NCI-H1092 (cell line): ENCODE measurements around the gene MYCBPAP.

Experiments
- DNase-seq: peaks from one replicate; lab custom pipeline; 2025; lab: John Stamatoyannopoulos, UW

MYCBPAP gene

GRCh38 chr17:50507871-50508572 lies at the start of gene MYCBPAP:
Gene MYCBPAP, plus strand, starts transcription at chr17:50508439. Its CDS starts 236 bp downstream, at chr17:50508675.
- peak; percentile 59 for DNase-seq

GRCh38 chr17:50458701-50459676 lies 49.2 kb upstream of the MYCBPAP start:
- DNase-seq, result no peak

- DNase-seq, result no peak
Measured at GRCh38 chr17:50459756-50460155, 48.5 kb upstream of the MYCBPAP start.

GRCh38 chr17:50460831-50461526 lies 47.3 kb upstream of the MYCBPAP start:
- no peak for DNase-seq

- DNase-seq, result no peak
Measured at GRCh38 chr17:50461550-50462132, 46.6 kb upstream of the MYCBPAP start.

GRCh38 chr17:50462446-50462845 lies 45.8 kb upstream of the MYCBPAP start:
- no peak for DNase-seq

- DNase-seq, result no peak
Measured at GRCh38 chr17:50464121-50464520, 44.1 kb upstream of the MYCBPAP start.

GRCh38 chr17:50464736-50465135 lies 43.5 kb upstream of the MYCBPAP start:
- DNase-seq, result no peak

- DNase-seq, result no peak
Measured at GRCh38 chr17:50465171-50465570, 43.1 kb upstream of the MYCBPAP start.

- no peak for DNase-seq
Measured at GRCh38 chr17:50465635-50466034, 42.6 kb upstream of the MYCBPAP start.

GRCh38 chr17:50466371-50467113 lies 41.7 kb upstream of the MYCBPAP start:
- no peak for DNase-seq

- DNase-seq, result no peak
Measured at GRCh38 chr17:50467114-50467854, 41.0 kb upstream of the MYCBPAP start.

- DNase-seq, result no peak
Measured at GRCh38 chr17:50467855-50468303, 40.4 kb upstream of the MYCBPAP start.

GRCh38 chr17:50468304-50469207 lies 39.7 kb upstream of the MYCBPAP start, which contains the start of gene CHAD:
Gene CHAD, minus strand, starts transcription at chr17:50468880. Its CDS starts 67 bp downstream, at chr17:50468813.
- no peak for DNase-seq

- no peak for DNase-seq
Measured at GRCh38 chr17:50469208-50469605, 39.0 kb upstream of the MYCBPAP start.

GRCh38 chr17:50469671-50470305 lies 38.5 kb upstream of the MYCBPAP start:
- no peak for DNase-seq

GRCh38 chr17:50470426-50470825 lies 37.8 kb upstream of the MYCBPAP start:
- no peak for DNase-seq

- DNase-seq, result no peak
Measured at GRCh38 chr17:50471009-50471905, 37.0 kb upstream of the MYCBPAP start.
